T follicular helper cell (primary cell): ENCODE measurements around the gene MTFP1.
"Not testable (repeated sequence)": the region's sequence is repeated elsewhere in the genome, so short reads cannot be mapped to it uniquely, and the experiment has no call there.

Experiments
- DNase-seq: peaks from one replicate; pipeline ENCODE4 v3.0.0-alpha.2; 2020; ENCODE audit warnings: low read depth

MTFP1 gene

GRCh38 chr22:30455075-30455840, 29.7 kb downstream of the MTFP1 start:
- no peak for DNase-seq

- no peak for DNase-seq
Observed at GRCh38 chr22:30457981-30458380, 32.4 kb downstream of the MTFP1 start.

GRCh38 chr22:30459181-30460052, 33.8 kb downstream of the MTFP1 start:
- no peak for DNase-seq

DNA sequence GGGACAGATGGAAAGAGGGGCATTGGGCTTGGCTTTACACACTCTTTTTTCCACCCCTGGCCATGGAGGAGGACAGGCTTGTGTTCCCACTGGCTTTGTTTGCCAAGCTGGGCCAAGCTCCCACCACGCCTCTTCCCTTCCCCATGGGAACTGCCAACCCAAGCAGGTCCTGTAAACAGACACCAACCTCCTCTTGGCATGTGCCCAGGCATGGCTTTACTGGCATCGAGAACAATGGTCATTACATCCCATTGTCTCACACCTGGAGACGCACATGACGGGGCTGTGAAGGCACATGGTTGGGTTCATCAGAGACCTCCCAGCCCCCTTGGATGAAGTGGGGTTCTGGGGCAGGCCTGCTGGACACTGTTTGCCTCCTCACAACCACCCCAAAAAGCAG, 34.6 kb downstream of the MTFP1 start:
- DNase-seq = no peak

- DNase-seq = not testable (repeated sequence)
Observed at GRCh38 chr22:30460555-30460954, 35.0 kb downstream of the MTFP1 start.

GRCh38 chr22:30469165-30469564, 43.6 kb downstream of the MTFP1 start:
- DNase-seq = no peak

- DNase-seq = no peak
Observed at GRCh38 chr22:30470655-30471054, 45.1 kb downstream of the MTFP1 start.

DNA sequence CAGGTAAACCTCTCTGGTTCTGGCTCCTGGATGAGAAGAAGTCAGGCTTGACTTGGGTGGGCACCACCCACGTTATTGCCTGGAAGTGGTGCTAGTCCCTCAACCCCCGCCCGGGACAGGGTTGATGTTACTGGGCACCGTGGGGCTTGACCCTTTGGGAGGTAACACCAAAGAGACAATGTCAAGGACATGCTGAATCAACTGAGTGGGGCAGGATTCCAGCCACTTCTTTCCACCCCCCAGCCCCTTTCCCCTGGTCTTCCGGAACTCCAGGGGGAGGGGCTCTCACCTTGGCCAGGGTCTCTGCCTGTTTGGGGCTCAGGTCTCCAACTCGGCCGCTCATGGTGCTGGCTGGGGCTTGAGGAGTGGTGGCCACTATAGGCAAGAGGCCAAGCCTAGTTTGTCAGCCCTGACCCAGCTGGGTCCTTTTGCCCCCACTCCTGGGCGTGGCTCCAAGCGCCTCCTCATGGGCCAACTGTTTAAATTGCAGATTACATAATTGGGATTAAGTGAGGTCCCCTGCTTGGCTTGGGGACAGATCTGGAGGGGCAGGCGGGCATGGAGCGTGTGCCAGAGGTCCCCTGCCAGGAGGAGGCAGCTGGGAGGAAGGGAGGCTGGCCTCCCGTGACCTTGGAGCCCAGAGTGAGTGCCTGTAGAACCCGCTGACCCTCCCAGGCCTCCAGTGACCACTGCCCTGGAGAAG, 46.2 kb downstream of the MTFP1 start, which contains the start of gene SEC14L3:
Gene SEC14L3, minus strand, starts transcription at position 402 of the 703 bp plus-strand sequence. Its CDS starts 59 bp downstream, at position 343.
- DNase-seq = no peak

DNA sequence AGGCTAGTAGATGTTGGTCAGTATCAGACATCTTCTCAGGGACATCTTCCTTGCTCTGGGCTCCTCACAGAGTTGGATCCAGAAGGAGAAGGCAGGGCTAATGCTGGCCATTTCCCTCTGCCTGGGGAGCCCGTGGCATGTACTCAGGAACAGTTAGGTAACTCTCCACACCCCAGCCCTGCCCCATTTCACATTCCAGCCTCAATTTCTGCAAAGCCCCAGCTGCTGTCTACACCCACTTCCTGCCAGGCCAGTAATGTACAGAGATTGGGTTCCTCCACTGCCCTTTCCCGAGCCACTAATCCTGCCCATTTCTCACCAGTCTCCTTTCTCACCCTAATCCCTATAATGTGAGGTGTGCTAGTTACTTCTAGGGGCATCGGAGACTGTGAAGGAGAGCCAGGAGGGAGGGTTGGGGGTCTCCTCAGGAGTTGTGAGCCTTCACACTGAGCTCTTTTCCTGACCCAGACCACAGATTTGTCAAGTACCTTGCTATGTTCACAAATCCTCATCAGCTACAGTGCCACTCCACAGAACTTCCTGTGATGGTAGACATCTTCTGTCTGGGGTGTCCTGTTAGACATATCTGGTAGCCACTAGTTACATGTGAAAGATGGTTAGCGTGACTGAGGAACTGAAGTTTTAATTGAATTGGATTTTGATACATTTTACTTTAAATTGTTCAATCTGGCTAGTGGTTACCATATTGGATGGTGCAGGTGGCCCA, 47.6 kb downstream of the MTFP1 start:
- no peak for DNase-seq

DNA sequence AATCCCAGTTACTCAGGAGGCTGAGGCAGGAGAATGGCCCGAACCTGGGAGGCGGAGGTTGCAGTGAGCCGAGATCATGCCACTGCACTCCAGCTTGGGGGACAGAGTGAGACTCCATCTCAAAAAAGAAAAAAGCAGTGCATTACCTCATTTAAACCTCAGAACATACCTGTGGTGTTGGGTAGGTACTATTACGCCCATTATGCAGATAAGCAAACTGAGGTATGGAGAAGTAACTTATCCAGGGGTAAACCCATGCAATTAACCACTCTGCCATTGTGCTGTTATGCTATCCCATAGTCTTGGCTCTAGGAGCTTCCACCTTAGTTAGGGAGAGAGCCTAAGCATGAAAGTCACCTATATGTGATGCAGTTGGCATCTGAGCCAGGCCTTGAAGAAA, 48.6 kb downstream of the MTFP1 start:
- no peak for DNase-seq

DNA sequence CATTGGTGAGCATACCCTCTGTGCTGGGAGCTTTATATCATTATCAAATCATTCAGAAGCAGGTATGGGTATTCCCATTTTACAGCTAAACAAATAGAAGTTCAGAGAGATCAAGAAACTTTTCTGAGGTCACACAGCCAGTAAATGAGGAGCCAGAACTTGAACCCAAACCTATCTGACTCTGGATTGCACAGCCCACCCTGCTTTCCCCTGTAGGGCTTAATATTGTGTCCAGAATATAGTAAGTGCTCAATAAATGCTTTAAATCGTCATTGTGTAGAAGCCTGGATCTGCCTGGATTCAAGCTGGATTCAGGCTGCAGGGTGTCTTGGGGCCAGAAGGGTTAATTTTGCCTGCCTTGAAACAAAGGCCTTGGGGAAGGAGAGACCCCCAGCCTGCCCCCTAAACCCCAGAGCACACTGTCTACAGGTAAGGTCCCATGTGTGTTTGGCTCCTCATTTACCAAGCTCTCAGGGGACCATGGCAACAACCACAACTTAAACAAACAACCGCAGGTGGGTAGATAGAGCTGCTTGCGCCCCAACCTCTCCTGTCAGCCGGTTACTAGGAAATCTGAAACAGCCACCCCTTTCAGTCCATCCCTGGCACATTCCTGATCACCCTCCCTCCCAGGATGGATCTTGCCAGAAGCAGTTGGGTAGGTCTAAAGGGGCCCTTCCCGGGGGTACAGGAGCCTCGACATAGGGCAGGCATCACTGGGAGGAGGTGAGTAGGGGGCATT, 49.3 kb downstream of the MTFP1 start:
- peak; percentile 40 for DNase-seq
